Activated naive CD4-positive, alpha-beta T cell treated with Interleukin-2 at 50 U/mL for 16 hours (primary cell): ENCODE results near the gene GPR21.

Experiments used
- DNase-seq: peaks from one replicate; pipeline ENCODE4 v3.0.0-alpha.2; 2020

The GPR21 gene

DNA sequence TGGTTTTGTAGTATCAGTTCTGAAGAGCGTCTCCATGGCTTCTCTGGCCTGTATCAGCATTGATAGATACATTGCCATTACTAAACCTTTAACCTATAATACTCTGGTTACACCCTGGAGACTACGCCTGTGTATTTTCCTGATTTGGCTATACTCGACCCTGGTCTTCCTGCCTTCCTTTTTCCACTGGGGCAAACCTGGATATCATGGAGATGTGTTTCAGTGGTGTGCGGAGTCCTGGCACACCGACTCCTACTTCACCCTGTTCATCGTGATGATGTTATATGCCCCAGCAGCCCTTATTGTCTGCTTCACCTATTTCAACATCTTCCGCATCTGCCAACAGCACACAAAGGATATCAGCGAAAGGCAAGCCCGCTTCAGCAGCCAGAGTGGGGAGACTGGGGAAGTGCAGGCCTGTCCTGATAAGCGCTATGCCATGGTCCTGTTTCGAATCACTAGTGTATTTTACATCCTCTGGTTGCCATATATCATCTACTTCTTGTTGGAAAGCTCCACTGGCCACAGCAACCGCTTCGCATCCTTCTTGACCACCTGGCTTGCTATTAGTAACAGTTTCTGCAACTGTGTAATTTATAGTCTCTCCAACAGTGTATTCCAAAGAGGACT, 1.5 kb downstream of the GPR21 start:
- no peak for DNase-seq

DNA sequence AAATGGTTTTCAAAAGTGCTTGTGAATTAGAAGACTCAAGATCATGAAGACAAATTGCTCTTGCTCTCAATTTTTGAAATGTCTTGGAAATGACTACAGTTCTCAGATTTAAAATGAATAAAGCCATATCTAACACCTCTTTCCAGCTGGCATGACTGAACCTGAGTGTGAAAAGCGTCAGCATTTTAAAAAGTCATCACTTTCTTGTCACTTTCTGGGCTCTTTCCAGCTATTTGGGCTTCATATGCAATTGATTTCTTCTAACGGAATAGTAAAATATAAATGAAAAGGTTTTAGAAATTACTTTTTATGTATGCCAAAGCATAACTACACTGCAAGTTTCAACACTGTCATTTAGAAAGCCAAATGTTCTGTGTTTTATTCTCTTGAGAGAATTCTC, 2.3 kb downstream of the GPR21 start:
- no peak for DNase-seq

DNA sequence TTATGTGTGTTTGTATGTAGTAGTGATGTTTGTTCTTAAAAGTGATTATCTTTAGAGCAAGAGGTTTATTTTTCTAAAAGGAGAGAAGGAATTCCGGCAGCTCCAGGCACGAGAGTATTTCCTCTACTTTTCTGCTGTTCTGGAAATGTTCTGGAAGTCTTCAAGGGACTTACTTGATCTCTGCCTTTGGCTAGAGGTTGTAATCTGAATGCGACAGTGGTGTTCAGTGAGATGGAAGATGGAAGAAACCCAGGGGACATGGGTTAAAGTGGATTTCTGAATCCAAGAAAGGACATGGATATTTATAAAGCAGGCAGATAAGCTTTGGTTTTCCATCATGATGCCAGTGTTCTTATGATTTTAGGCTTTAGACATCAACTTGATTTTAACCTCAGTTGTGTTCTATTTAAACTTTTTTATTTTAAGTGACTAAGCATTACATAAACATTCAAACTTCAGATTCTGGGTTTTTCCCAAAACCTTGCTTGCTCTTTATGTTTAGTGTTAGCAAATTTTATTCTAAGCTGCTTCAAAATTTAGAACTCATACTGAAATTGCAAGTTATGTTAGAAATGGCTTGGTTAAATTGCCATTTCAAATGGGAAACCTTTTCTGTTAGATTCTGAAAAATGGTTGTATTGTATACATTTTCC, 3.6 kb downstream of the GPR21 start:
- DNase-seq = no peak

DNA sequence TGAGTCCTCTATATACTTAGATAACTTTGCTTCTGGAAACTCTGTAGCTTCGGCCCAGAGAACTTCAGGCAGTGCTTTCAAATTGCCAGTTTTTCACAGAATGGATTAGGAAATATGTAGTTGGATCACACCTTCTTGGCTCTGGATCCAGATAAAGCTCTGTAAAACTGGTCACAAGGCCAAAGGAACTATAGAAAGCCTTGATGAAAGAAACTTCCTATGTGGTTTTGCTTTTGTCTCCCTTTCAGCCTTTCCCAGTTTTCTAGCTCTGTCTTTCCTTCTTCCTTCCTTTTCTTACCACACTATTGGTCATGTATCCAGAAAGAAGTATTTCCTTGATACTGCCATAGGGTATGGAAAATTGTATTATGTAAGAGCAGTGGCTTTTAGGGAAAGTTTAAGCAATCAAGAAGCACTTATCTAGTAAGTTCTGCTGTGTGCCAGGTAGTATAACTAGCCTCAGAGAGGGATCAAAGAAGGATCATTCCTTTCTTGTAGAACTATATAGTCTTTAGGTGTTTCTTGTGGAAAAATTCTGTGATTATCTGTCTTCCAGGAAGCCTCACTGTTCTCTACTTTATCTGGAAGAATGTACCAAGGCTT, 6.3 kb downstream of the GPR21 start:
- DNase-seq = no peak

DNA sequence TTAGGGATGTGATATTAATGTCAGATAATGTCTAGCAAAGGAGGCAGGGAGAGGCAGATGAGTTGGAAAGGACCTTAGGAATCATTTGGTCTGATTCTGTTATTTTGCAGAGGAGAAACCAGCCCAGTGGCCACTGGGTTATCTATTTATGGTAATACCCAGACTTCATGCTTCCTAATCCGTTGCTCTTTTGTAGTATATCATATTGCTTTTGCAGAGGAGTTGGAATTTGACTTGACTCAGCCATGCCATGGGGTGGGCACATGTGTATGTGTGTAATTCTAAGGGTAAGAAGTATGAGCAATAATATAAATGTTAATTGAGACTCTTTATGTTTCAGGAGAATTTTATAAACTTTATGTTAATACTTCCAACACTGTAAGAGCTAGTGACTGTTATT, 7.3 kb downstream of the GPR21 start:
- DNase-seq = no peak

DNA sequence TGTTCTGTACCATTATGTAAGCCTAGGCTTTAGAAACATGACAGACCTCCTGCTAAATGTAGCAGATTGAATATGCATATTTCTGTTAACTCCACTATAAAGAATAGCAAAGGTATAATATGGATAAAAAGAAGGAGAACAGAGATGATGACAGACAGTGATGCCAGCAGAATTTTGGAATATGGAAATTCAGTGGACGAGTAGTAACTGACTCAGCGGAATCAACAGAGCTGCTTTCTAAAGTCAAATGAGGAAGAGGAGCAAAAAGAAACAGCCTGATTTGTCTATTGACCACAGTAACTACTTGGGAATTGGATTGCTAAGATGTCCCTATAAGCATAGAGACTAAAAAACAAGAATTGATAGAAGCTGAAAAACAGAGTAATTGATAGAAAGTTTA, 8.0 kb downstream of the GPR21 start:
- no peak for DNase-seq

DNA sequence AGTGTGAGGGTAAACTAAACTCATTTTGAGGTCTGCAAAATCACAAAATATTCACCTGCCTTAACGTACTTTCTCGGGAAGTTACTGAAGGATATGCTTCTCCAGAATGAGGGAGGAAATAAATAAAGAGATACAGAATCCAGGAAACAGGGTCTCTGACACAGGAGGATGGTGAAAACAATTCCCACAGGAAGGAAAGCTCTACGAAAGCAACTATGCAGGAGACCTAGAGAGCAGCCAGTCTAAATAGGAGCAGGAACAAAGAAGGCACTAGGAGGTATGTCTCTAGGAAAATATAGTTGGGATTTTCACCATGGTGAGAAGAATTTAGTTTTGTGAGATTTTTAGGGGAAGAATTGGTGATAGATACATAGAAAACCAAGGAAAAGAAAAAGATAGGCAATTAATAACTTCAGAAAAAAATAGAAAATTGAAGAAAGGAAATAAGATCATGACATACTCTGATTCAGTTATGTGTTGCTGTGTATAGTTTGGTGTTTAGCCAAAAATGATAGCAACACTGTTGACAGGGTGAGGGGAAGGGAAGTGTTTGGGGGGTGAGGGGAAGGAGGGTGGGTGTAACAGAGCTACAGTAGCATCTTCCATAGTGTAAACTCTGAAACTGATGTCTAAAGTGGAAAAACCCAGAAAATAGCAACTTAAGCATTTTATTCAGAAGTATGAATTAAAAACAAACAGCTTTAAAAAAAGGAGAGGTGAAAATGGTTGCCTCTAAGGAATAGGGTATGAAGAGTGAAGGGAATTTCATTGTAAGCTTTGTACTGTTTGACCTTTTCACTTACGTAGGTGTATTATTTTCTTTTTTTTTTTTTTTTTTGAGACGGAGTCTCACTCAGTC, 9.8 kb downstream of the GPR21 start:
- DNase-seq = no peak

DNA sequence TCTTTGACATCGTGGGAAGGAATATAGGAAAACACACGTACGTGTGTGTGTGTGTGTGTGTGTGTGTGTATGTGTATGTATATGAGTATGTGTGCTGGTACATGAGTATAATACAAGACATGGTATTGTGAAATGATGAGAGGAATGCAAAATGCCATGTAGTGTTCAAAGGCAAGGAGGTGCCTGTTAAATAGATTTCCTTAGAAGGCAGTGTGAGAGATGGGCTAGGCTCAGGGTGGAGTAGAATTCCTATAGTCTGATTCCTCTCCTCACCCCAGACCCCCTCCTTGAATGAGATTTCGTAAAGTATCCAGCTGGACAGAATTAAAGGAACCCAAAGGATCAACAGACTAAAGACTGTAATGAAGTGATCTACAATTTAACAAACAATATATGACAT, 11.1 kb downstream of the GPR21 start:
- no peak for DNase-seq

DNA sequence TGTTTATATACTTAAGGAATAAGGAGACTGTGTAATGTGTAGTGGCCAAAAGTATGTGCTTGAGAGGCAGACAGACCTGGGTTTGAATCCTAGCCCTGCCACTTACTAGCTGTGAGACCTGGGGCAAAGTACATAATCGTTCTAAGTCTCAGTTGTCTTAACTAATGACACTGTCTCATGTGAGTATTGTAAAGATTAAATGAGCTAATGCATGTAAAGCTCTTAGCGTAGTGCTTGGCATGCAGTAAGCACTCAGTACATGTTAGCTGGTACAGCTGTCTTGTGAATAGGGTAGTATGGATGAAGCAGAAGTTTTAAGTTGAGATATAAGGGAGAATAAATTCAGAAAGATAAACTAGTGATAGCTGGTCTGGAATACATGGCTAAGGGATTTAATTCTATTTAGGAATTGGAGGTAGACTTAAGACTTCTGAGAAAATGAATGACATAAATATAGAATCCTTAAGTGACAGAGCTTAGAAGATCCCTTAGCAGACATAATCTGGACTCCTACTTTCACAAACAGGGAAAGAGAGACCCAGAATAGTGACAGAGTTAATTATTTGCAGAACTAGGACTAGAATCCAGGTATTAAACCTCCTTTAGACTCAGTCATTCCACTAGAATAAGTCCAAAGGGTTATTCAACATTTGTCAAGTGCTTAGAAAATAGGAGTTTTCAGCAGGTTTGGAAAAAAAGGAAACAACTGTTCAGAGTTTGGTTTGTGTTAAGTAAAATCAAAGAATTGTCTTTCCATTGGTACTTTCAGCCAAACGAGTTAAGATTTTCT, 13.1 kb downstream of the GPR21 start:
- no peak for DNase-seq

DNA sequence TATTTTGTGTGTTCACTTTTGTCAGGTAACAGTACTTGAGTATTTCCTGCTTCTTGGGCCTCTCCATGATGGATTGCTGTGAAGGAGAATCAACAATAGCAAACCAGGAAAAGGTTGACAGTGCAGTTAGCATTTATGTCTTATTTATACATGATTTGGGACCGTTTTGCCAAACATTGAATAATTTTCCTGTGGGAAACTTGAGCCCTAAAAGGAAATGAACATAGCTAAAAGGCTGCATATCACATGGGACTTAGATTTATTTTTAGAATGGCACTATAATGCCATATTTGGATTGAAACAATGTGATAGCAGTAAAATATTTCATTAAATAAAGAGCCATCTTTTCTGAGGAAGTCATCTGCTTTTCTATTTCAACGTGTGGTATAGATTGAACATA, 15.3 kb downstream of the GPR21 start:
- DNase-seq = no peak

DNA sequence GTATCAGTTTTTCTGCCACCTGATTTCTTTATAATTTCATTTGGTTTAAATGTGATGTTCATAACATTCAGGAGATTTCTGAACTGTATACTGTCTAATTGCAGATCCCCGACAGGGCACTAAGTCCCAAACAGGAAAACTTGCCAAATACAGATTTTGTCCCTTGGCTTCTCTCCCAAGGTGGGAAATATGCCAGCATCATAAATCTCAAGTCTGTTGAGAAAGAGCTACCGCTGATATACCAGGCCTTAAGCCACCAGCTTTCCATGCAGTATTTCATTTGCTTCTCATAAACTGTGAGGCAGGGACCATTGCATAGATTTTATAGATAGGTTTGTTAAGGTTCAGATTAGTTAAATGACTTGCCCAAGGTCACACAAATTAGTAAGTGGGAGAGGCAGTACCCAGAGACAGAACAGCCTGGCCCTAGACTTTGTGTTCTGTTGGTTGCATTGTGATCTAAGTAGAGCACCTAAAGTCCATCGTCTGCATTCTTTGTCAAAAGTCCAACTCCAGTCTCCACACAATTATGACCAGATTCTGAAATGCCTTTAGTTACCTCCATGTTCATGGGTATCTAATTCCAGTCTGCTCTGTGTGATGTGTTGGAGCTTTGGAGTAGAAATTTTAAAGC, 16.2 kb downstream of the GPR21 start:
- no peak for DNase-seq

DNA sequence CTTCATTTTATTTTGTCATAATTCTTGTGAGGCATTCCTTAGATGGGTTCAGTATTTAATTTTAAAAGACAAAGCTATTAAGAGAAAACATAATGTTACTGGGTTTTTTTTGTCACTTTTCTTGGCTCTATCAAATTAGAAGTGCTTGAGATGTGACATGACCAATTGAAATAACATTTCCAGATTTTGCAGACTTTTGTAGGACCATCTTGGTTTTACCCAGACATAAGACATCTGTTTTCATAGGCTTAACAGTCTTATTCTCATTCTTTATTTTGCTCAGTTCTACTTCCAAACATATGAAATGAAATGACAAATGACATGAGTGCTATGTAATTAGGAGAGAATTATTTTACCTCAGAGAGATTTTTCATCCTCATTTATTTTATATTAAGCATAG, 19.6 kb downstream of the GPR21 start:
- no peak for DNase-seq

DNA sequence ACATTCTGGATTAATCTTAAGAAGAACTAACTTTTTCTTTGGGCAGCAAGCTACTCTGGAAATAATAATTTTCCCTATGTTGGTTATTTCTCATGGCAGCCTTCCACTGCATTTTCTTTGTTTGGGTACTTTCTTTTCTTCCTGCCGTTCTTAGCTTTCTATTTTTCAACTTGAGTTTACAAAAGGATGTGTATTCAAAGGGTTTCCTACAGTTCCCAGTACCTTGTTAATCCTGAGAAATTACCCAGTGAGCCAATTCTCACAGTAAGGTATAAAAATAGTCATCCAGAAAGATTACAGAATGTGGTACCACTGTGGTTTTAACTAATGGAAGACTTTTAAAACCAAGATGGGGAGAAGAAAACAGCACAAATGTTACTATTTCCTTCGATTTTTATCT, 20.2 kb downstream of the GPR21 start:
- no peak for DNase-seq

DNA sequence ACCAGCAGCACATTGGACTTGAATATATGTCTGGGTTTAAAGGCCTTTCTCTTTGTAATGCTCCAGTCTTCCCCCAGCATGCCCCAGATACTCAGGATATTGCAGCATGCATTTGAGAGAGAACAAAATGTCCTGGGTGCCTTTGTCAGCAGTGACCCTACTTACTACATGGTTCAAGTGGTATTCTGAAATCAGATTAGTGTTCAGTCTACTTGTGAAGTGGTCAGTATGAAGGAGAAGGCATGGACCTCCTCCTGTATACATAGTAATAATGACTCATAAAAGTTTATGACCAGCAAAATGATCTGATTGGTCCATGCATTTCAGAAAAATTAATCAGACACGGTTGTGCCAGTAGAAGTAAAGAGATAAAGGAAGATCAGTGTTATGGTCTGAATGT, 25.4 kb downstream of the GPR21 start:
- DNase-seq = no peak

DNA sequence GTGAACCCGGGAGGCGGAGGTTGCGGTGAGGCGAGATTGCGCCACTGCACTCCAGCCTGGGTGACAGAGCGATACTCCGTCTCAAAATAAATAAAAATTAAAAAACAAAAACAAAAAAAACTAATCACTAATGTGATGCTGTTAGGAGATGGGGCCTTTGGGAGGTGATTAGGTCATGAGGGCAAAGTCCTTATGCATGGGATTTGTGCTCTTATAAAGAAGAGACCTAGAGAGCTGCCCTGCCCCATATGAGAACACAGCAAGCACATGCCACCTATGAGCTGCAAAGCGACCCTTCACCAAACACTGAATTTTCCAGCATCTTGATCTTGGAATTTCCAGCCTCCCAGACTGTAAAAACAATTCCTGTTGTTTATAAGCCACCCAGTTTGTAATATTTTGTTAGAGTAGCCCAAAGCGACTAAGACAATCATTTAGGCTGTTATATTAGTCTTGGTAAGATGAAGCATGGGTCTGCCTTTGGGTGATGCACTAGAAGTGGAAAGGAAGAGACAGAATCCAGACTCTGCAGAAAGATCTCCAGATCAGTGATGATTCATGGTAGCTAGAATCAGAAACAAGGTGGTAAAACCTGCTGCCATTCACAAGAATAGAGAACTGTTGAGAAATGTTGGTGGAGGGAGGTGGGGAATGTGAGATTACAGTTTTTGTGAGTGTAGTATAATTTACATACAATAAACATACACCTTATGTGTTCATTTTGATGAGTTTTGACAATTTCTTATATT, 26.2 kb downstream of the GPR21 start:
- no peak for DNase-seq

DNA sequence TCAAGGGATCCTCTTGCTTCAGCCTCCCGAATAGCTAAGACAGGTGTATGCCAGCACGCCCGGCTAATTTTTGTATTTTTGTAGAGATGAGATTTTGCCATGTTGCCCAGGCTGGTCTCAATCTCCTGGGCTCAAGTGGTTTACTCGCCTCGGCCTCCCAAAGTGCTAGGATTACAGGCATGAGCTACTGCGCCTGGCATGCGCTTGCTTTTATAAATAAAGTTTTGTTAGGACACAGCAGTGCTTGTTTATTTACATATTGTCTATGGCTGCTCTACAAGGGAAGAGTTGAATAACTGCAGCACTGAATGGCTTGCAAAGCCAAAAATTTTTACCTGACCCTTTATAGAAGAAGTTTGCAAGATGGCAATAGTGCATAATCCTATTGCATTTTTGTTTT, 27.7 kb downstream of the GPR21 start:
- no peak for DNase-seq

DNA sequence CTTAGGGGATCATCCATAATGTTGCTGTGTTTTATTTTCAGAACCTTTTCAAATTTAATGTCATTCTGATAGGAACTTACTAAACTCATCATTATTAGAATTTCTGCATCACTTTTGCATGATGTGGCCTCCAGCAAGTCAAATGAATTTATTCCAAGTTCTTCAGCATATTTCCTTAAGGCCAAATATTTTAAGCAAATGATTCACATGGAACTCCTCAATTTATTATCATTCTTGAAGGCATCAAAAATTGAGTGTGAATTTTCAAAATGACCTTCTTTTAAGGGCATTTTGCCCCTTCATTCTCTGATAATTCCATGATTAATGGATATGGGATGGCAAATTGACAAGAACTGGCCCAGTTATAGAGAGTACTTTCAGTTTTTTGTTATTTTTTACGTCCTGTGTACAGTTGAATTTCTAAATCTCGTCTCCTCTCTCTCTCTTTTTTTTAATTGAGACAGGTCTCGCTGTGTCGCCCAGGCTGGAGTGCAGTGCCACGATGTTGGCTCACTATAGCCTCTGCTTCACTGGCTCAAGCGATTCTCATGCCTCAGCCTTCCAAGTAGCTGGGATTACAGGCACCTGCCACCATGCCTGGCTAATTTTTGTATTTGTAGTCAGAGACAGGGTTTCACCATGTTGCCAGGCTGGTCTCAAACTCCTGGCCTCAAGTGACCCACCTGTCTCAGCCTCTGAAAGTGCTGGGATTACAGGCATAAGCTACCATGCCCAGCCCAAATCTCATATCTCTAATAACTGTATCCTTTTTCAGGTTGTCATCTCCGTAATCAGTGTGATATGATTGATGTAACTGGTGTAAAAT, 29.1 kb downstream of the GPR21 start:
- DNase-seq = no peak

DNA sequence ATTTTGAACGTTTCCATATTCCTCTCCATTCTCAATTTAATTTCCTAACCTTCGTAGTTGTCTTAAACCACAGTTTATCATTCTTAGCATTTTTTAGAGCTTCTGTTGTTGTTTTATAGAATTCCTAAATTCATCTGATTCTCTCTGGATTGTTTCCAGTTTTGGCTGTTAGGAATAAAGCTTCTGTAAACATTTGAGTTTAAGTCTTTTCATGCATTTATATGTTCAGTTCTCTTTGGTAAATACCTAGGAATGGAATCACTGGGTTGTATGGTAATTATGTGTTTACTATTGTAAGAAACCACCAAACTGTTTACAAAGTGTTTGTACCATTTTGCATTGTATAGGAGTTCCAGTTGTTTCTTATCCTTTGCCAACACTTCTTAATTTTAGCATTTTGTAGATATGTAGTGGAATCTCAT, 29.7 kb downstream of the GPR21 start:
- no peak for DNase-seq

DNA sequence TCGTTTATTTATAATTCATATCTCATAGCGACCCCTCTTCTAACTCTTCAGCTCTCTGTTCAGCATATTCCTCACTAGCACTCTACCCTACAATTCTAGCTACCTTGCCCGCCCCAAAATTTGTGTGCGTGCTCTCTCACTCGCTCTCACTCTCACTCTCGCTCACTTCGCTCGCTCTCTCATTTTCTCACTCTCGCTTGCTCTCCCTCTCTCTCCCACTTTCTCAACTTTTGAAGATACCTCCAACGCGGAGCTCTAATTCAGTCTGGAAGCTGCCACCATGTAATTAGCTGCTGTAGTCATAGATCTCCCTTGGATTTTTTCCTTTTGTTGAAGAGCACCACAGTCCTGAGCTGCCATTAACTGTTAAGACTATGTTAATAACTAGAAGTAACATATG, 30.4 kb downstream of the GPR21 start:
- no peak for DNase-seq

DNA sequence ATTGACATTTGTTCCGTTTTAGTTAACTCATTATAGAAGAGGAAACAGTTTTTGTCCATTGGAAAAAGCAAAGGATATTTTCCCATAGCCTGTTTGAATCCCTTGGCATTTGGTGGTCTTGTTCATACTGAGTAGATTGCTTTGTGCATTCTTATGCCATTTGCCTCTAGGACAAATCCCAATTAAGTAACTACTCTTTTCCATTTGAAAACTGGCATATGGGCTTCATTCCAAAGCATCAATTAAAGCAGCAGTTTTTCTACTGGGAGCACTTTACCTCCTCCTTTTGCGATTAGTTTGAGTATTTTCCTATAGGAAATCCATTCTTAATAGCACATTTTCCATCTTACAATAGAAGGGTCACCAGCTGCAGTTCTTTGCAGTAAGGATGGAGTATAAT, 31.2 kb downstream of the GPR21 start:
- no peak for DNase-seq

DNA sequence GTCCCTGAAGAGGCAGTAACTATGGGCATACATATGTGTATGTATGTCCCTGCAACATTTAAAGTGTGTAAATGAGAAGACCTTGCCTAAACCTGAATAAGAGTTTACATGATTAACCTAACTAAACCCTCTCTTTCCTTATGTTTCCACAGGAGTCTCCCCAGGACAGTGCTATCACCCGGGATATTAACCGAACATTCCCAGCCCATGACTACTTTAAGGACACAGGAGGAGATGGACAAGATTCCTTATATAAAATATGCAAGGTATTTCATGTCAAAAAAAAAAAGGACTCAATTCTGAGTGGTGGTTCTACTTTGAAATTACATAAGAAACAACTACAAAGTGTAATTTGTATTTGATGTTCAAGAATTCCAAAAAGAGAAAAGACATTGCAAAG, 31.7 kb downstream of the GPR21 start:
- no peak for DNase-seq
